C4-2B (cell line): ENCODE data around the gene INO80D.
"Not testable (repeated sequence)": the region's sequence is repeated elsewhere in the genome, so short reads cannot be mapped to it uniquely, and the experiment has no call there.

Experiments used
- H3K27ac ChIP-seq: fragments of 450-650 bp; 2 replicates; pipeline ENCODE4 v1.5.1; 2017
- ZFX ChIP-seq: fragments of 450-650 bp; IDR thresholded peaks from 2 replicates; pipeline ENCODE4 v1.6.1; 2017
- TF ChIP-seq, protein P1 (sequence below): fragments of 450-650 bp; conservative IDR thresholded peaks from 2 replicates; pipeline ENCODE4 v1.5.1; 2017; ENCODE audit warnings: mild to moderate bottlenecking

The INO80D gene

DNA sequence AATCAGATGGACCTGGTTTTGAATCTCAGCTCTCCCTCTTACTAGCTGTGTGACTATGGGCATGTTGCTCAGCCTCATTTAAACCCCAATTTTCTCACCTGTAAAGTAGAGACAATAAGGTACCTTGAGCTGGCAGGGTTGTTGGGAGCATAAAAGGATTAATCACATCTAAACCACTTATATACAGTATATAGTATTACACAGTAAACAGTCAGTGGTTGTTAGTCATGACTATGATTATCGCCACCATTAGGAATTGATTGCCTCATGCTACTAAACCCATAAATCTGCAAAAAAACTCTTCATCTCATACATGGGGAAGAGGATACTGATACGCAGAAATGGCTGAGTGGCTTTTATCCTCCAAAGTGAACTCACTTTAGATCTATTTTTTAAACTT is 65.8 kb downstream of the INO80D start:
- no peak for TF ChIP-seq ZFX
- no peak overlapping the region for H3K27ac ChIP-seq

GRCh38 chr2:206015746-206016145 is 70.2 kb downstream of the INO80D start:
- not testable (repeated sequence) for H3K27ac ChIP-seq

GRCh38 chr2:206011795-206012194 is 74.2 kb downstream of the INO80D start:
- no peak overlapping the region for H3K27ac ChIP-seq
- TF ChIP-seq, protein P1, sequence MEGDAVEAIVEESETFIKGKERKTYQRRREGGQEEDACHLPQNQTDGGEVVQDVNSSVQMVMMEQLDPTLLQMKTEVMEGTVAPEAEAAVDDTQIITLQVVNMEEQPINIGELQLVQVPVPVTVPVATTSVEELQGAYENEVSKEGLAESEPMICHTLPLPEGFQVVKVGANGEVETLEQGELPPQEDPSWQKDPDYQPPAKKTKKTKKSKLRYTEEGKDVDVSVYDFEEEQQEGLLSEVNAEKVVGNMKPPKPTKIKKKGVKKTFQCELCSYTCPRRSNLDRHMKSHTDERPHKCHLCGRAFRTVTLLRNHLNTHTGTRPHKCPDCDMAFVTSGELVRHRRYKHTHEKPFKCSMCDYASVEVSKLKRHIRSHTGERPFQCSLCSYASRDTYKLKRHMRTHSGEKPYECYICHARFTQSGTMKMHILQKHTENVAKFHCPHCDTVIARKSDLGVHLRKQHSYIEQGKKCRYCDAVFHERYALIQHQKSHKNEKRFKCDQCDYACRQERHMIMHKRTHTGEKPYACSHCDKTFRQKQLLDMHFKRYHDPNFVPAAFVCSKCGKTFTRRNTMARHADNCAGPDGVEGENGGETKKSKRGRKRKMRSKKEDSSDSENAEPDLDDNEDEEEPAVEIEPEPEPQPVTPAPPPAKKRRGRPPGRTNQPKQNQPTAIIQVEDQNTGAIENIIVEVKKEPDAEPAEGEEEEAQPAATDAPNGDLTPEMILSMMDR = no peak
- no peak for TF ChIP-seq ZFX

- TF ChIP-seq, protein P1 = no peak
- no peak for TF ChIP-seq ZFX
- H3K27ac ChIP-seq = no peak overlapping the region
Measured at GRCh38 chr2:206011018-206011614, 74.9 kb downstream of the INO80D start.

- H3K27ac ChIP-seq = no peak overlapping the region
- TF ChIP-seq, protein P1 = peak; percentile 46
- TF ChIP-seq ZFX = no peak
Measured at GRCh38 chr2:206004004-206004693, 81.8 kb downstream of the INO80D start.

- TF ChIP-seq, protein P1 = no peak
- no peak for TF ChIP-seq ZFX
- no peak overlapping the region for H3K27ac ChIP-seq
Measured at GRCh38 chr2:206002440-206002839, 83.5 kb downstream of the INO80D start.

GRCh38 chr2:206001912-206002311 is 84.1 kb downstream of the INO80D start:
- TF ChIP-seq, protein P1 = no peak
- TF ChIP-seq ZFX = no peak
- no peak overlapping the region for H3K27ac ChIP-seq

DNA sequence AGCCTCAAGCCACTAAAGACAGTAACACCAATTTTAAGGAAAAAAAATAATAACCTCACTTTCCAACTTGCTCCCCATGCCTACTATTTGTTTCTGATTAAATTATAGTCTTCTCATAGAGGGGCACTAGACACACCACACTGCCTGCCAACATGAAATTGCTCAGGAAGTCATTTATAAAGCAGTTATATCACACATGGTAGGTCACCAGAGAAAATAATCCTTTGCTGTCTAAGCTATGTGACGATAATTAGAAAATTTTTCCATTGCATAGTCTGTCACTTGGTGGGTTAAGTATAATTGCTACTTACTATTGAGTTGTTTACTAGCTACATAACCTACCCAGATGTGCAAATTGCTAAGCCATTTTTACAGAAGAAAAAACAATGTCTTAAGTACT is 85.2 kb downstream of the INO80D start:
- TF ChIP-seq, protein P1 = no peak
- no peak for TF ChIP-seq ZFX
- H3K27ac ChIP-seq = no peak overlapping the region
